ENCODE results near the gene DOK1.
A peak's percentile ranks its signal among the peaks of the same experiment; 100 is the strongest.

DOK1 gene

GRCh38 chr2:74551530-74551929 lies 3.0 kb upstream of the DOK1 start:
- H3K9me3 ChIP-seq (ENCODE audit: control insufficient read depth, insufficient read depth, low read length), result no peaks in the 10 kb centered on the region
- H4K20me1 ChIP-seq (ENCODE audit: control insufficient read depth, insufficient read depth, low read depth, low read length), result no peaks in the 10 kb centered on the region; the same call in 1 of the 2 replicates
- no peak overlapping the region for H3K27ac ChIP-seq (ENCODE audit: low read depth, low read length)
- H3K4me2 ChIP-seq (ENCODE audit: low read length), result no peak overlapping the region
- H3K4me3 ChIP-seq (ENCODE audit: low read length), result no peak overlapping the region
- TF ChIP-seq EZH2phosphoT487 (IDR thresholded peaks at IDR 0.05; ENCODE audit: borderline replicate concordance, low read length), result no peak
- TF ChIP-seq CTCF (IDR thresholded peaks at IDR 0.05; ENCODE audit: low read depth, low read length, poor library complexity, severe bottlenecking), result no peak
- H3K27me3 ChIP-seq (ENCODE audit: control insufficient read depth, low read length), result peaks cover 34% of the 10 kb centered on the region
- peaks cover 32% of the 10 kb centered on the region for H3K4me1 ChIP-seq (ENCODE audit: control insufficient read depth, low read length)
- no peaks in the 10 kb centered on the region for H3K9me2 ChIP-seq (replicated peaks; ENCODE audit: control insufficient read depth, low read length)
- H3K36me3 ChIP-seq (ENCODE audit: control insufficient read depth, low read length), result peaks cover 8% of the 10 kb centered on the region
- H3F3A ChIP-seq (ENCODE audit: control insufficient read depth, insufficient read depth), result no peaks in the 10 kb centered on the region
- H3K79me2 ChIP-seq (ENCODE audit: control insufficient read depth, low read length), result peaks cover 17% of the 10 kb centered on the region

GRCh38 chr2:74551942-74552913 lies 2.3 kb upstream of the DOK1 start:
- no peak overlapping the region for H3K4me3 ChIP-seq (ENCODE audit: low read length)

GRCh38 chr2:74552914-74553811 lies 1.4 kb upstream of the DOK1 start:
- Histone ChIP-seq H3K4me3 (ENCODE audit: low read length) (peak overlapping the region; percentile 91), H3K4me2 (ENCODE audit: low read length) (peak overlapping the region; percentile 87), H4K20me1 (ENCODE audit: control insufficient read depth, insufficient read depth, low read depth, low read length) (no peaks in the 10 kb centered on the region; the same call in 1 of the 2 replicates), H3K27me3 (ENCODE audit: control insufficient read depth, low read length) (peaks cover 28% of the 10 kb centered on the region), H3K79me2 (ENCODE audit: control insufficient read depth, low read length) (peaks cover 17% of the 10 kb centered on the region), H3F3A (ENCODE audit: control insufficient read depth, insufficient read depth) (no peaks in the 10 kb centered on the region), H3K9me3 (ENCODE audit: control insufficient read depth, insufficient read depth, low read length) (no peaks in the 10 kb centered on the region), H3K4me1 (ENCODE audit: control insufficient read depth, low read length) (peaks cover 32% of the 10 kb centered on the region), H3K27ac (ENCODE audit: low read depth, low read length) (no peak overlapping the region), H3K9me2 (replicated peaks; ENCODE audit: control insufficient read depth, low read length) (no peaks in the 10 kb centered on the region), H3K36me3 (ENCODE audit: control insufficient read depth, low read length) (peaks cover 13% of the 10 kb centered on the region)
- TF ChIP-seq EZH2phosphoT487 (IDR thresholded peaks at IDR 0.05; ENCODE audit: borderline replicate concordance, low read length) (no peak), CTCF (IDR thresholded peaks at IDR 0.05; ENCODE audit: low read depth, low read length, poor library complexity, severe bottlenecking) (no peak)

More at GRCh38 chr2:74551942-74552913, 2.3 kb upstream of the DOK1 start:
- Histone ChIP-seq H3K36me3 (ENCODE audit: control insufficient read depth, low read length) (peaks cover 13% of the 10 kb centered on the region), H3K4me1 (ENCODE audit: control insufficient read depth, low read length) (peaks cover 32% of the 10 kb centered on the region), H3K9me2 (replicated peaks; ENCODE audit: control insufficient read depth, low read length) (no peaks in the 10 kb centered on the region), H3K79me2 (ENCODE audit: control insufficient read depth, low read length) (peaks cover 17% of the 10 kb centered on the region), H3K27ac (ENCODE audit: low read depth, low read length) (no peak overlapping the region), H3K4me2 (ENCODE audit: low read length) (no peak overlapping the region), H3K27me3 (ENCODE audit: control insufficient read depth, low read length) (peaks cover 34% of the 10 kb centered on the region), H3F3A (ENCODE audit: control insufficient read depth, insufficient read depth) (no peaks in the 10 kb centered on the region), H3K9me3 (ENCODE audit: control insufficient read depth, insufficient read depth, low read length) (no peaks in the 10 kb centered on the region), H4K20me1 (ENCODE audit: control insufficient read depth, insufficient read depth, low read depth, low read length) (no peaks in the 10 kb centered on the region; the same call in 1 of the 2 replicates)
- TF ChIP-seq EZH2phosphoT487 (IDR thresholded peaks at IDR 0.05; ENCODE audit: borderline replicate concordance, low read length) (no peak), CTCF (IDR thresholded peaks at IDR 0.05; ENCODE audit: low read depth, low read length, poor library complexity, severe bottlenecking) (no peak)
